Keratinocyte (primary cell): ENCODE measurements around the gene GLTP. TPM values are rescaled to one million over a fixed set of nuclear protein-coding genes. Genes with fewer than 3 reads are reported as not detected.

Source experiments
- DNase-seq: peaks from one replicate; pipeline ENCODE4 v3.0.0-alpha.2; 2011; ENCODE audit warnings: low read depth, missing footprints, low spot score
- FAIRE-seq: peaks from 2 replicates; lab custom pipeline; 2011; peaks lifted over from hg19 to GRCh38; lab: Jason Lieb, UNC
- H2AFZ ChIP-seq: 2 replicates; pipeline ENCODE4 v1.6.0; 2012; ENCODE audit warnings: low read length, control low read depth, inconsistent platforms; ENCODE audit not compliant: control insufficient read depth
- H3K27ac ChIP-seq: 2 replicates; pipeline ENCODE4 v1.5.1; 2011; ENCODE audit warnings: low read length; ENCODE audit not compliant: control insufficient read depth, insufficient read depth
- H3K27me3 ChIP-seq: 3 replicates; pipeline ENCODE4 v1.6.0; 2011; ENCODE audit warnings: low read length; ENCODE audit not compliant: control insufficient read depth, insufficient read depth; ENCODE audit errors: extremely low read depth
- H3K36me3 ChIP-seq, 2 experiments: 2 replicates in 1 of 2; 3 replicates in 1 of 2; pipeline ENCODE4 v1.5.1; 2011; ENCODE audit warnings: low read length in 2 of 2, mild to moderate bottlenecking in 1 of 2; ENCODE audit not compliant: control insufficient read depth in 2 of 2, insufficient read depth in 2 of 2; ENCODE audit errors: extremely low read depth in 1 of 2
- H3K4me1 ChIP-seq: 3 replicates; pipeline ENCODE4 v1.5.1; 2011; ENCODE audit warnings: low read length; ENCODE audit not compliant: control insufficient read depth, insufficient read depth; ENCODE audit errors: extremely low read depth
- H3K4me2 ChIP-seq: 3 replicates; pipeline ENCODE4 v1.6.0; 2011; ENCODE audit warnings: low read depth, low read length; ENCODE audit not compliant: control insufficient read depth, insufficient read depth; ENCODE audit errors: extremely low read depth
- H3K4me3 ChIP-seq, 3 experiments: fragments of 200-600 bp in 1 of 3; sonication (generic) in 1 of 3; 2 replicates in 2 of 3; 3 replicates in 1 of 3; pipeline ENCODE4 v1.5.1; 2011 to 2016; ENCODE audit warnings: low read length in 3 of 3, mild to moderate bottlenecking in 3 of 3, control low read depth in 2 of 3, inconsistent platforms in 1 of 3, low read depth in 1 of 3, mixed read lengths in 1 of 3, mixed run types in 1 of 3, moderate library complexity in 1 of 3; ENCODE audit not compliant: control insufficient read depth in 2 of 3, insufficient read depth in 2 of 3; ENCODE audit errors: extremely low read depth in 1 of 3
- H3K79me2 ChIP-seq: 2 replicates; pipeline ENCODE4 v1.6.0; 2012; ENCODE audit warnings: low read length; ENCODE audit not compliant: control insufficient read depth, insufficient read depth
- H3K9ac ChIP-seq: 3 replicates; pipeline ENCODE4 v1.6.0; 2011; ENCODE audit warnings: low read length; ENCODE audit not compliant: control insufficient read depth, insufficient read depth; ENCODE audit errors: extremely low read depth
- H3K9me1 ChIP-seq: 3 replicates; pipeline ENCODE4 v1.6.0; 2011; ENCODE audit warnings: low read length; ENCODE audit not compliant: control insufficient read depth, insufficient read depth; ENCODE audit errors: extremely low read depth
- H3K9me3 ChIP-seq: 2 replicates; pipeline ENCODE4 v1.5.1; 2012; ENCODE audit warnings: low read depth, low read length; ENCODE audit not compliant: control insufficient read depth
- H4K20me1 ChIP-seq: 3 replicates; pipeline ENCODE4 v1.6.0; 2011; ENCODE audit warnings: low read length; ENCODE audit not compliant: control insufficient read depth, insufficient read depth; ENCODE audit errors: extremely low read depth
- CTCF ChIP-seq, 3 experiments: IDR thresholded peaks in 1 of 3; conservative IDR thresholded peaks in 1 of 3; optimal IDR thresholded peaks in 1 of 3; 2 replicates in 2 of 3; 3 replicates in 1 of 3; pipeline versions ENCODE3 to v1.5.1; 2011; ENCODE audit warnings: low read length in 3 of 3, mild to moderate bottlenecking in 3 of 3, moderate library complexity in 2 of 3, control low read depth in 1 of 3, inconsistent platforms in 1 of 3; ENCODE audit not compliant: insufficient read depth in 2 of 3; ENCODE audit errors: extremely low read depth in 1 of 3
- EZH2 ChIP-seq: IDR thresholded peaks from one replicate; pipeline ENCODE4 v1.6.1; 2012; ENCODE audit warnings: inconsistent platforms, mild to moderate bottlenecking, low read length, moderate library complexity
- dilution Hi-C: fragments of 300-500 bp; cut with MboI; formaldehyde crosslinking; loops from one replicate; pipeline ENCODE4 v1.7.0; 2020; ENCODE audit warnings: low sequenced_read_pairs; ENCODE audit not compliant: extremely low pct_ligation_motif_present
- polyA plus RNA-seq, 5 experiments: library from polyadenylated mRNA; depleted of rRNA in 3 of 5; stranded (reverse) in 3 of 5; stranded (forward) in 1 of 5; unstranded in 1 of 5; fragments of >200 nt; gene quantifications; 1 replicate in 1 of 5; 2 replicates in 3 of 5; 3 replicates in 1 of 5; pipeline versions ENCODE4 v1.2.1 to v1.2.3, GENCODE V29; 2011 to 2012; ENCODE audit warnings: missing spikeins in 2 of 5, low read depth in 1 of 5, low replicate concordance in 1 of 5

GLTP gene
- polyA plus RNA-seq, 1 donor (not counting 4 experiments of a cell fraction or from before 2014, with no cell fraction given) = 54.6 TPM

DNA sequence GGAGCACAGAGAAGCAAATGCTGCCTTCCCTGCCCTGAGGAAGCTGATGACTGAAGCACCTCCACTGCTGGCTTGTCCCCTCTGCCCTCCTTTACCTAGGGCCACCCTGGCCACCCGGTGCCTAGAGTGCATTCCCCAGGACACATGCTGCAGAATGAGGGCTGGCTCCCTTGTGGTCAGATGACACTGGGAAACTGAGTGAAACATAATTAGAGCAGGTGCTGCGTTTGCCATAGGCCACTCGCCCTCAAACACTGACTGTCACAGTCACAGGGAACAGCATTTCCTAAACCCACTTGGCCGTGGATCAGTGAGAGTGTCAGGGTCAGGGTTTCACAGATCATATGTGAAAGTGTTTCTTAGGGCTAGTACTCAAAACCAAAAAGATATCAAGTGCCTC is 35.7 kb upstream of the GLTP start:
- no peak overlapping the region for H3K4me3 ChIP-seq
- dilution Hi-C loops = no loop called here
- H3K36me3 ChIP-seq = peaks cover 31 to 32% of the 10 kb centered on the region in 2 experiments

GRCh38 chr12:109915171-109916040 is 35.1 kb upstream of the GLTP start:
- H3K9ac ChIP-seq = no peak overlapping the region

More for the DNA sequence above, 35.7 kb upstream of the GLTP start:
- no peaks in the 10 kb centered on the region for H4K20me1 ChIP-seq
- H3K9me1 ChIP-seq = no peaks in the 10 kb centered on the region
- TF ChIP-seq EZH2 = no peak
- no peak for TF ChIP-seq CTCF (optimal IDR thresholded peaks at IDR 0.05 in 1 of 3, IDR thresholded peaks at IDR 0.05 in 1 of 3, conservative IDR thresholded peaks at IDR 0.05 in 1 of 3; ENCODE audit: extremely low read depth in 1 of 3, insufficient read depth in 2 of 3, low read length in 3 of 3)
- peaks cover 4% of the 10 kb centered on the region for H3K4me1 ChIP-seq
- no peak overlapping the region for H3K9ac ChIP-seq
- FAIRE-seq = no peak
- H3K79me2 ChIP-seq = no peaks in the 10 kb centered on the region
- DNase-seq = no peak
- H3K9me3 ChIP-seq = no peaks in the 10 kb centered on the region
- H2AFZ ChIP-seq = no peak overlapping the region
- H3K27ac ChIP-seq = no peak overlapping the region
- no peak overlapping the region for H3K4me2 ChIP-seq
- no peaks in the 10 kb centered on the region for H3K27me3 ChIP-seq

More at GRCh38 chr12:109915171-109916040, 35.1 kb upstream of the GLTP start:
- no peaks in the 10 kb centered on the region for H3K79me2 ChIP-seq
- no peaks in the 10 kb centered on the region for H3K9me3 ChIP-seq
- peaks cover 30 to 31% of the 10 kb centered on the region in 2 experiments for H3K36me3 ChIP-seq
- TF ChIP-seq EZH2 (no peak), CTCF (optimal IDR thresholded peaks at IDR 0.05 in 1 of 3, IDR thresholded peaks at IDR 0.05 in 1 of 3, conservative IDR thresholded peaks at IDR 0.05 in 1 of 3; ENCODE audit: extremely low read depth in 1 of 3, insufficient read depth in 2 of 3, low read length in 3 of 3) (no peak)
- dilution Hi-C loops = no loop called here
- no peaks in the 10 kb centered on the region for H3K27me3 ChIP-seq
- H3K4me2 ChIP-seq = no peak overlapping the region
- no peak overlapping the region for H3K4me3 ChIP-seq
- H2AFZ ChIP-seq = no peak overlapping the region
- no peak for FAIRE-seq
- no peaks in the 10 kb centered on the region for H4K20me1 ChIP-seq
- H3K4me1 ChIP-seq = peaks cover 4% of the 10 kb centered on the region
- no peaks in the 10 kb centered on the region for H3K9me1 ChIP-seq
- DNase-seq = no peak
- H3K27ac ChIP-seq = no peak overlapping the region
